HCT116 (cell line): ENCODE results near the gene C1QTNF3. TPM values are rescaled to one million over a fixed set of nuclear protein-coding genes. Genes with fewer than 3 reads are reported as not detected.

ENCODE experiments used
- ATAC-seq: fragments of 200-7000 bp; cut with Tn5 transposase; 2 replicates; pipeline ENCODE4 v1.9.1; 2020; ENCODE audit warnings: mild to moderate bottlenecking, moderate library complexity
- BruUV-seq: library from RNA; stranded (reverse); fragments of 400-500 nt; replicated peaks from 2 replicates; lab custom pipeline; 2021; lab: Mats Ljungman, UMichigan
- CTCF ChIA-PET: fragments of 300-600 bp; sonication (Branson Sonifier 250); formaldehyde crosslinking; loops from one replicate; lab custom pipeline; 2021; ENCODE audit warnings: antibody characterized with exemption; lab: Charles Lee
- POLR2A ChIA-PET: fragments of 300-600, 350-600 bp; sonication (Branson Sonifier 250); formaldehyde crosslinking; loops from one replicate; lab custom pipeline; 2021; ENCODE audit warnings: antibody characterized with exemption; lab: Charles Lee
- RAD21 ChIA-PET, 2 experiments: fragments of 300-600 bp; sonication (Branson Sonifier 250); formaldehyde crosslinking; loops; one replicate each; lab custom pipeline; 2023; ENCODE audit warnings: low total read pairs in 2 of 2; ENCODE audit not compliant: uncharacterized antibody in 2 of 2, unreplicated experiment in 2 of 2, low non-redundant PET in 1 of 2; lab: Charles Lee
- DNase-seq: peaks from one replicate; pipeline ENCODE4 v3.0.0-alpha.2; 2010; ENCODE audit warnings: low read depth, low spot score
- H2AFZ ChIP-seq: fragments of 200-600 bp; shearing (Covaris generic), sonication (generic); 2 replicates; pipeline ENCODE4 v1.6.1; 2017; ENCODE audit warnings: low read depth, mixed run types, mixed read lengths, antibody characterized with exemption, low read length; ENCODE audit not compliant: poor library complexity, severe bottlenecking
- H3K27ac ChIP-seq: 2 replicates; pipeline ENCODE4 v1.5.1; 2012; ENCODE audit warnings: low read depth, low read length
- H3K27me3 ChIP-seq: fragments of 200-600 bp; sonication (generic); 2 replicates; pipeline ENCODE4 v1.6.1; 2016; ENCODE audit warnings: mixed run types, low read length, mixed read lengths; ENCODE audit not compliant: insufficient read depth
- H3K36me3 ChIP-seq, 2 experiments: fragments of 200-500 bp in 1 of 2; fragments of 200-600 bp in 1 of 2; sonication (Bioruptor generic) in 1 of 2; sonication (generic) in 1 of 2; 2 replicates each; pipeline versions ENCODE4 v1.5.1 to v1.6.1; 2014 to 2016; ENCODE audit warnings: low read length in 2 of 2, inconsistent platforms in 1 of 2, mixed read lengths in 1 of 2, mixed run types in 1 of 2; ENCODE audit not compliant: insufficient read depth in 2 of 2, control insufficient read depth in 1 of 2
- H3K4me1 ChIP-seq, 2 experiments: fragments of 200-600 bp in 1 of 2; sonication (generic) in 1 of 2; 2 replicates each; pipeline versions ENCODE4 v1.5.1 to v1.6.1; 2012 to 2017; ENCODE audit warnings: low read length in 2 of 2, inconsistent platforms in 1 of 2, mild to moderate bottlenecking in 1 of 2, mixed read lengths in 1 of 2, mixed run types in 1 of 2, moderate library complexity in 1 of 2; ENCODE audit not compliant: insufficient read depth in 2 of 2, control insufficient read depth in 1 of 2
- H3K4me2 ChIP-seq: fragments of 200-600 bp; sonication (generic); 2 replicates; pipeline ENCODE4 v1.6.1; 2017; ENCODE audit warnings: mixed run types, low read length, mixed read lengths
- H3K4me3 ChIP-seq, 2 experiments: fragments of 200-600 bp in 1 of 2; sonication (generic) in 1 of 2; replicated peaks in 1 of 2; 2 replicates each; pipeline ENCODE4 v1.5.1; 2011 to 2016; ENCODE audit warnings: low read length in 2 of 2, control low read depth in 1 of 2, low read depth in 1 of 2, mild to moderate bottlenecking in 1 of 2, mixed read lengths in 1 of 2, mixed run types in 1 of 2
- H3K79me2 ChIP-seq: fragments of 200-600 bp; sonication (generic); 2 replicates; pipeline ENCODE4 v1.6.1; 2017; ENCODE audit warnings: mild to moderate bottlenecking, mixed run types, low read length, moderate library complexity, mixed read lengths; ENCODE audit not compliant: insufficient read depth
- H3K9ac ChIP-seq: fragments of 200-600 bp; sonication (generic); 2 replicates; pipeline ENCODE4 v1.6.1; 2016; ENCODE audit warnings: low read length, mixed read lengths
- H3K9me2 ChIP-seq: fragments of 200-600 bp; sonication (generic), shearing (Covaris generic); 2 replicates; pipeline ENCODE4 v1.6.1; 2017; ENCODE audit warnings: mixed run types, mild to moderate bottlenecking, moderate library complexity; ENCODE audit not compliant: insufficient read depth
- H3K9me3 ChIP-seq, 2 experiments: fragments of 200-500 bp in 1 of 2; fragments of 200-600 bp in 1 of 2; sonication (Bioruptor generic) in 1 of 2; sonication (generic) in 1 of 2; 2 replicates each; pipeline ENCODE4 v1.6.1; 2014 to 2017; ENCODE audit warnings: low read length in 2 of 2, mixed read lengths in 2 of 2, inconsistent platforms in 1 of 2, low read depth in 1 of 2, mild to moderate bottlenecking in 1 of 2, mixed run types in 1 of 2, moderate library complexity in 1 of 2; ENCODE audit not compliant: control insufficient read depth in 1 of 2, insufficient read depth in 1 of 2
- H4K20me1 ChIP-seq: fragments of 200-600 bp; sonication (generic), shearing (Covaris generic); 2 replicates; pipeline ENCODE4 v1.6.1; 2017; ENCODE audit warnings: mixed run types, mild to moderate bottlenecking, moderate library complexity; ENCODE audit not compliant: insufficient read depth
- CTCF ChIP-seq, 3 experiments: fragments of 200-600 bp in 1 of 3; sonication (generic) in 1 of 3; IDR thresholded peaks in 2 of 3; conservative IDR thresholded peaks in 1 of 3; 2 replicates each; pipeline ENCODE4 v1.5.1; 2012 to 2017; ENCODE audit warnings: low read depth in 2 of 3, low read length in 2 of 3, antibody characterized with exemption in 1 of 3, borderline replicate concordance in 1 of 3, control low read depth in 1 of 3, mild to moderate bottlenecking in 1 of 3, mixed read lengths in 1 of 3, mixed run types in 1 of 3, moderate library complexity in 1 of 3; ENCODE audit not compliant: insufficient read depth in 1 of 3
- RAD21 ChIP-seq: IDR thresholded peaks from 2 replicates; pipeline ENCODE4 v1.6.1; 2012; ENCODE audit warnings: low read depth, mild to moderate bottlenecking
- intact Hi-C: fragments of 100-400 bp; cut with micrococcal nuclease; formaldehyde crosslinking; loops from 2 replicates; pipeline ENCODE4 v1.10.0; 2022
- total RNA-seq: library from RNA; stranded (reverse); gene quantifications from one replicate; pipeline ENCODE4 v1.2.1, GENCODE V29; 2021; ENCODE audit not compliant: unreplicated experiment
- TF ChIP-seq, protein P1 (sequence below): IDR thresholded peaks from 2 replicates; pipeline ENCODE4 v1.6.1; 2012

C1QTNF3 gene
- total RNA-seq, 1 experiment from 2014 or later = 2.6 TPM

GRCh38 chr5:33984671-33985124 lies 58.3 kb downstream of the C1QTNF3 start, which contains the start of gene SLC45A2 (continued):
- no peak for TF ChIP-seq CTCF (IDR thresholded peaks at IDR 0.05 in 2 of 3, conservative IDR thresholded peaks at IDR 0.05 in 1 of 3; ENCODE audit: borderline replicate concordance in 1 of 3, insufficient read depth in 1 of 3, low read depth in 2 of 3, low read length in 2 of 3)
- TF ChIP-seq, protein P1, sequence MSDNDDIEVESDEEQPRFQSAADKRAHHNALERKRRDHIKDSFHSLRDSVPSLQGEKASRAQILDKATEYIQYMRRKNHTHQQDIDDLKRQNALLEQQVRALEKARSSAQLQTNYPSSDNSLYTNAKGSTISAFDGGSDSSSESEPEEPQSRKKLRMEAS = no peak

DNA sequence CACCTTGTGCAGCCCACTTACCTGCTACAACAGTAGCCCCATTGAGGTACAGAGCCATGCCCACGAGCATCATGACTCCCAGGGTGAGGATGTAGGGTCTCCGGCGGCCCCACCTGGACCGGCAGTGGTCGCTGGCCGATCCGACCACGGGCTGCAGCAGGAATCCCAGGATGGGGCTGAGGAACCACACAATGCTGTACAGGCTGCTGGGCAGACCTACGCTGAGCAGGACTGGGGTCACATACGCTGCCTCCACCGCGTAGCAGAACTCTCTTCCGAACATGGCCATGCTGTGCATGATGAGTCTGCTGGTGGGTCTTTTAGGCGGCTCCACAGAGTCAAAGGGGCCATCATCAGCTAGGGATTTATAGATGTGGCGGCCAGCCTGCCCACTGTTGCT lies 58.8 kb downstream of the C1QTNF3 start:
- DNase-seq = no peak
- Histone ChIP-seq H3K79me2 (no peaks in the 10 kb centered on the region), H3K4me3 (no peak overlapping the region), H2AFZ (no peak overlapping the region), H3K36me3 (peaks cover 0 to 5% of the 10 kb centered on the region in 2 experiments; a peak in 1 of 4 replicates), H3K4me2 (no peak overlapping the region), H3K9ac (no peak overlapping the region), H3K9me3 (no peaks in the 10 kb centered on the region), H4K20me1 (no peaks in the 10 kb centered on the region), H3K4me1 (no peaks in the 10 kb centered on the region), H3K27me3 (no peaks in the 10 kb centered on the region), H3K27ac (no peak overlapping the region), H3K9me2 (no peaks in the 10 kb centered on the region)
- POLR2A ChIA-PET = no interaction called here
- CTCF ChIA-PET = no interaction called here
- no peak for TF ChIP-seq RAD21
- TF ChIP-seq, protein P1 = no peak
- no TSS peak for BruUV-seq
- RAD21 ChIA-PET = no interaction called here
- no peak for ATAC-seq
- intact Hi-C loops = no loop called here
